ENCODE results near the gene CUEDC1. TPM values are rescaled to one million over a fixed set of nuclear protein-coding genes. Genes with fewer than 3 reads are reported as not detected.
A peak's percentile ranks its signal among the peaks of the same experiment; 100 is the strongest.

Gene CUEDC1
- total RNA-seq, 1 experiment from 2014 or later: 27.5 TPM

- no peaks in the 10 kb centered on the region for H3K9me3 ChIP-seq
- no peak overlapping the region for H3K4me3 ChIP-seq (ENCODE audit: low read depth, low read length)
- BruUV-seq (replicated peaks): no TSS peak
- DNase-seq: no peak
- Mint-ChIP-seq H3K4me3 (ENCODE audit: unreplicated experiment) (no peak overlapping the region), H3K27me3 (ENCODE audit: insufficient read depth, unreplicated experiment) (no peaks in the 10 kb centered on the region), H3K27ac (ENCODE audit: unreplicated experiment) (peak overlapping the region; percentile 86), H3K4me1 (ENCODE audit: low read depth, unreplicated experiment) (peaks cover 50% of the 10 kb centered on the region), H3K36me3 (ENCODE audit: insufficient read depth, unreplicated experiment) (peaks cover 13% of the 10 kb centered on the region), H3K9me3 (ENCODE audit: unreplicated experiment) (no peaks in the 10 kb centered on the region)
- intact Hi-C loops (cut with micrococcal nuclease; ENCODE audit: unreplicated experiment): no loop called here
- H3K4me1 ChIP-seq: peaks cover 42% of the 10 kb centered on the region
- H3K27me3 ChIP-seq (replicated peaks; ENCODE audit: control insufficient read depth, insufficient read depth, low read length): no peaks in the 10 kb centered on the region
- POLR2A ChIA-PET: interaction anchor here (1.2 kb wide), 1 partner anchor 127 kb away, joined by 4 read pairs; the partner anchor contains the start of gene SRSF1
- peaks cover 1% of the 10 kb centered on the region; the same call in 1 of the 2 replicates for H3K36me3 ChIP-seq (ENCODE audit: control insufficient read depth, insufficient read depth, low read length)
- TF ChIP-seq CTCF (IDR thresholded peaks at IDR 0.05; ENCODE audit: insufficient read depth in 1 of 2, low read depth in 1 of 2, low read length in 1 of 2, severe bottlenecking in 1 of 2, unreplicated experiment in 1 of 2): no peak
- CTCF ChIA-PET: interaction anchor here (0.8 kb wide), 1 partner anchor 127 kb away, joined by 3 read pairs; the partner anchor contains the start of gene SRSF1
Observed at GRCh38 chr17:57880086-57880456, 75.1 kb downstream of the CUEDC1 start.

GRCh38 chr17:57879437-57880085 lies 75.7 kb downstream of the CUEDC1 start:
- Mint-ChIP-seq H3K4me3 (ENCODE audit: unreplicated experiment) (peak overlapping the region; percentile 53), H3K27me3 (ENCODE audit: insufficient read depth, unreplicated experiment) (no peaks in the 10 kb centered on the region), H3K4me1 (ENCODE audit: low read depth, unreplicated experiment) (peaks cover 51% of the 10 kb centered on the region), H3K36me3 (ENCODE audit: insufficient read depth, unreplicated experiment) (peaks cover 13% of the 10 kb centered on the region), H3K27ac (ENCODE audit: unreplicated experiment) (peak overlapping the region; percentile 86), H3K9me3 (ENCODE audit: unreplicated experiment) (no peaks in the 10 kb centered on the region)
- CTCF ChIA-PET: interaction anchor here (0.6 to 1.1 kb wide), 5 partner anchors 13 to 128 kb away, joined by 3 to 7 read pairs (median 3); partner anchors contain the start of gene SRSF1
- H3K27me3 ChIP-seq (replicated peaks; ENCODE audit: control insufficient read depth, insufficient read depth, low read length): no peaks in the 10 kb centered on the region
- POLR2A ChIA-PET: interaction anchor here (1.2 to 1.5 kb wide), 2 partner anchors 19 to 128 kb away, joined by 4 to 6 read pairs; partner anchors contain the start of gene SRSF1
- H3K9me3 ChIP-seq: no peaks in the 10 kb centered on the region
- no peak overlapping the region for H3K4me3 ChIP-seq (ENCODE audit: low read depth, low read length)
- intact Hi-C loops (cut with micrococcal nuclease; ENCODE audit: unreplicated experiment): loop anchor here (2.0 kb wide), 1 partner anchor 19 kb away; no protein-coding TSS in a partner anchor
- BruUV-seq (replicated peaks): no TSS peak
- DNase-seq: peak; percentile 59 to 66
- no peak for TF ChIP-seq CTCF (IDR thresholded peaks at IDR 0.05; ENCODE audit: insufficient read depth in 1 of 2, low read depth in 1 of 2, low read length in 1 of 2, severe bottlenecking in 1 of 2, unreplicated experiment in 1 of 2)
- peaks cover 1% of the 10 kb centered on the region; the same call in 1 of the 2 replicates for H3K36me3 ChIP-seq (ENCODE audit: control insufficient read depth, insufficient read depth, low read length)
- H3K4me1 ChIP-seq: peaks cover 44% of the 10 kb centered on the region

GRCh38 chr17:57877803-57878377 lies 77.3 kb downstream of the CUEDC1 start:
- H3K4me1 ChIP-seq: peaks cover 44% of the 10 kb centered on the region
- BruUV-seq (replicated peaks): no TSS peak
- Mint-ChIP-seq H3K27me3 (ENCODE audit: insufficient read depth, unreplicated experiment) (no peaks in the 10 kb centered on the region), H3K36me3 (ENCODE audit: insufficient read depth, unreplicated experiment) (peaks cover 7% of the 10 kb centered on the region), H3K9me3 (ENCODE audit: unreplicated experiment) (no peaks in the 10 kb centered on the region), H3K4me3 (ENCODE audit: unreplicated experiment) (no peak overlapping the region), H3K27ac (ENCODE audit: unreplicated experiment) (no peak overlapping the region), H3K4me1 (ENCODE audit: low read depth, unreplicated experiment) (peaks cover 51% of the 10 kb centered on the region)
- no peak for DNase-seq
- no peak overlapping the region for H3K4me3 ChIP-seq (ENCODE audit: low read depth, low read length)
- intact Hi-C loops (cut with micrococcal nuclease; ENCODE audit: unreplicated experiment): loop anchor here (2.0 kb wide), 1 partner anchor 17 kb away; no protein-coding TSS in a partner anchor
- peaks cover 1% of the 10 kb centered on the region; the same call in 1 of the 2 replicates for H3K36me3 ChIP-seq (ENCODE audit: control insufficient read depth, insufficient read depth, low read length)
- no peaks in the 10 kb centered on the region for H3K27me3 ChIP-seq (replicated peaks; ENCODE audit: control insufficient read depth, insufficient read depth, low read length)
- ChIA-PET CTCF (interaction anchor here (0.6 to 1.6 kb wide), 4 partner anchors 15 to 100 kb away, joined by 3 to 5 read pairs (median 4); no protein-coding TSS in a partner anchor), POLR2A (no interaction called here)
- TF ChIP-seq CTCF (IDR thresholded peaks at IDR 0.05; ENCODE audit: insufficient read depth in 1 of 2, low read depth in 1 of 2, low read length in 1 of 2, severe bottlenecking in 1 of 2, unreplicated experiment in 1 of 2): no peak
- no peaks in the 10 kb centered on the region for H3K9me3 ChIP-seq

Measured in Caco-2 (cell line).